Measurements from ENCODE around the gene TMEM95. TPM values are rescaled to one million over a fixed set of nuclear protein-coding genes. Genes with fewer than 3 reads are reported as not detected.

The TMEM95 gene
- total RNA-seq, 3 donors from 2014 or later = not detected

DNA sequence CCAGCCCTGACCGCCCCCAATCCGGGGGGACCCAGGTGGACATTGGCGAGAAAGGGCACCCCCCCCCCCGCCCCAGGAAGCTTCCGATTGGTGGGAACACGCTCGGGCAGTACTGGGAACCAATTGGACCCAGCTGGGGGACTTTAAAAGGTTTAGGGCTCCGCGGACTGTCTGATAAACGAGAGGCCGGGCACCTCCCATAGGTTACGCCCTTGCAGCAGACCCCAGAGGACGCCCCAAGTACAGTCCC is 48.7 kb downstream of the TMEM95 start:
- DNase-seq (ENCODE audit: low spot score in 2 of 2) = no peak
- Histone ChIP-seq H3K27ac (peak overlapping the region; percentile 84 to 92), H3K4me3 (peak overlapping the region; percentile 57 to 89 (median 80)), H3K9me3 (no peaks in the 10 kb centered on the region), H3K4me1 (peaks cover 4 to 8% of the 10 kb centered on the region in 2 donors), H3K27me3 (no peaks in the 10 kb centered on the region), H3K36me3 (no peaks in the 10 kb centered on the region)
- intact Hi-C loops (cut with DNase I; ENCODE audit: low total_unique reads) = no loop called here
- TF ChIP-seq, protein P1, sequence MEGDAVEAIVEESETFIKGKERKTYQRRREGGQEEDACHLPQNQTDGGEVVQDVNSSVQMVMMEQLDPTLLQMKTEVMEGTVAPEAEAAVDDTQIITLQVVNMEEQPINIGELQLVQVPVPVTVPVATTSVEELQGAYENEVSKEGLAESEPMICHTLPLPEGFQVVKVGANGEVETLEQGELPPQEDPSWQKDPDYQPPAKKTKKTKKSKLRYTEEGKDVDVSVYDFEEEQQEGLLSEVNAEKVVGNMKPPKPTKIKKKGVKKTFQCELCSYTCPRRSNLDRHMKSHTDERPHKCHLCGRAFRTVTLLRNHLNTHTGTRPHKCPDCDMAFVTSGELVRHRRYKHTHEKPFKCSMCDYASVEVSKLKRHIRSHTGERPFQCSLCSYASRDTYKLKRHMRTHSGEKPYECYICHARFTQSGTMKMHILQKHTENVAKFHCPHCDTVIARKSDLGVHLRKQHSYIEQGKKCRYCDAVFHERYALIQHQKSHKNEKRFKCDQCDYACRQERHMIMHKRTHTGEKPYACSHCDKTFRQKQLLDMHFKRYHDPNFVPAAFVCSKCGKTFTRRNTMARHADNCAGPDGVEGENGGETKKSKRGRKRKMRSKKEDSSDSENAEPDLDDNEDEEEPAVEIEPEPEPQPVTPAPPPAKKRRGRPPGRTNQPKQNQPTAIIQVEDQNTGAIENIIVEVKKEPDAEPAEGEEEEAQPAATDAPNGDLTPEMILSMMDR (IDR thresholded peaks at IDR 0.05) = peak in 1 of 3 donors; percentile 27
- TF ChIP-seq POLR2A (IDR thresholded peaks at IDR 0.05) = no peak

DNA sequence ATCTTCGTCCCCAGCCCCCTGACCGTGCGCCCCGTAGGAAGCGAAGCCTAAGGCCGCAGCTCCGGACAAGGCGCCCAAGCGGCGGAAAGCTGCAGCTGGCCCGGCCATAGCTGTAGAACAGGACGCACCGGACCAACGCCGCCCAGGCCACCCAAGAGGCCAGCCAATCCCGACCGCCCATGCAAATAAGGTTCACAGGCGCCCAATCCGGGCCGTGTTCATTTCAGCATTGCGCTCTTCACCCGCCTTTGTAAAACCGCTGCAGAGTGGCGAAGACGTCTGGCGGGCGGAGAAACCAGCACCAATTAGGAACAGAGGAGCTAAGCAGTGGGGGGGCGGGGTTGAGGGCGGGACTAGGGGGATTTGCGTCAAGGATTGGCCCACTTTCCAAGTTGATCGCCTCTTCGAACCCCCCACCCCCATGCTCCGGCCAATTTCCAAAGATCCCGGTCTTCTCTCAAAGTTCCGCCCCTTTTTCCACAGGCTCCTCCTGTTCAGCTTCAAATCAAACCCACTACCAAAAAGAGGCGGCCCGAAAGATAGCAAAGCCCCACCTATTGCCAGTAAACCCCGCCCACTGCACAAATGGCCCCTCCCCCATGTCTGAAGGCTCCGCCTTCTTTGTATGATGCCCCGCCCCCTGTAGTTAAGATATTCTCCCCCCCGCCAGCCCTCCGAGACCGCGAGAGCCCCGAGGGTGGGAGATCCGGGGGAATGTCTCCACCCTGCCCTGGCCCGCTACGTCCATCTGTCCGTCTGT is 49.2 kb downstream of the TMEM95 start, which contains the start of gene TMEM256:
Gene TMEM256, minus strand, starts transcription at position 121 of the 760 bp plus-strand sequence. Its CDS starts 13 bp downstream, at position 108.
- H3K36me3 ChIP-seq = no peaks in the 10 kb centered on the region
- peaks cover 4 to 8% of the 10 kb centered on the region in 2 donors for H3K4me1 ChIP-seq
- H3K27me3 ChIP-seq = no peaks in the 10 kb centered on the region
- H3K4me3 ChIP-seq = peak within 1 kb of the TSS; percentile 57 to 89 (median 80)
- TF ChIP-seq POLR2A (IDR thresholded peaks at IDR 0.05) = peak; percentile 79
- TF ChIP-seq POLR2AphosphoS5 (IDR thresholded peaks at IDR 0.05) = peak; percentile 78 to 87 (median 84)
- TF ChIP-seq, protein P1 (IDR thresholded peaks at IDR 0.05) = peak in 1 of 3 donors; percentile 32
- H3K9me3 ChIP-seq = no peaks in the 10 kb centered on the region
- H3K27ac ChIP-seq = peak within 1 kb of the TSS; percentile 92 to 95
- intact Hi-C loops (cut with DNase I; ENCODE audit: low total_unique reads) = no loop called here
- peak; percentile 99 for DNase-seq (ENCODE audit: low spot score in 2 of 2)

DNA sequence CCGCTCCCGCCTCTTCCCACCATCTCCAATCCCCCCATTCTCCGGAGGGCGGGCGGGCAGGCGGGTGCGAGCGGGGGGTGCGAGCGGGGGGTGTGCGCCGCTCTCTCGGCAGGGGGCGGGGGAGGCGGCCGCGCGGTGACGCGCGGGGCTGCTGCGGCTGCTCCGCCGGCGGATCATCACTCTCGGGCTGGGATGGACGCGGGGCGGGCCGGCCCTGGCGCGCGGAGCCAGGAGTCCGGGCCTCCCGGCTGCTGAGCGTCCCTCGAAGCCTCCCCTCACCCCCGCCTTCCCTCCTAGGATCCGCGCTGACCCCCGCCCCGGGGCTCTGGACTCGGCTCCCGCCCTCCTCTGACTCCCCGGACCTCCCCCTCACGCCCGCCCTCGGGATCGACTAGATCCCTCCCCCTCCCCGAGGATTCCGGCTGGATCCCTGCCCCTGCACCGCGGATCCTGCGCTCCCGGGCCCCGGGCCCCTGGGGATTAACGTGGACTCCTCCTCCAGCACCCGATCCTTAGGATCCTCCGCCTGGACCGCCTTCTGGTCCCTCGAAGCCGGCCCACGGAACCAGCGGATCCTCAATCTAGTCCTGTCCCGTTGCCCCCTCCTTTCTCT is 49.9 kb downstream of the TMEM95 start:
- no peak for TF ChIP-seq POLR2A (IDR thresholded peaks at IDR 0.05)
- TF ChIP-seq, protein P1 (IDR thresholded peaks at IDR 0.05) = no peak
- no peak for TF ChIP-seq POLR2AphosphoS5 (IDR thresholded peaks at IDR 0.05)
- peaks cover 4 to 8% of the 10 kb centered on the region in 2 donors for H3K4me1 ChIP-seq
- H3K36me3 ChIP-seq = no peaks in the 10 kb centered on the region
- H3K27me3 ChIP-seq = no peaks in the 10 kb centered on the region
- intact Hi-C loops (cut with DNase I; ENCODE audit: low total_unique reads) = no loop called here
- peak; percentile 46 to 74 for DNase-seq (ENCODE audit: low spot score in 2 of 2)
- peak overlapping the region; percentile 92 to 95 for H3K27ac ChIP-seq
- peak overlapping the region; percentile 57 to 89 (median 80) for H3K4me3 ChIP-seq
- H3K9me3 ChIP-seq = no peaks in the 10 kb centered on the region

DNA sequence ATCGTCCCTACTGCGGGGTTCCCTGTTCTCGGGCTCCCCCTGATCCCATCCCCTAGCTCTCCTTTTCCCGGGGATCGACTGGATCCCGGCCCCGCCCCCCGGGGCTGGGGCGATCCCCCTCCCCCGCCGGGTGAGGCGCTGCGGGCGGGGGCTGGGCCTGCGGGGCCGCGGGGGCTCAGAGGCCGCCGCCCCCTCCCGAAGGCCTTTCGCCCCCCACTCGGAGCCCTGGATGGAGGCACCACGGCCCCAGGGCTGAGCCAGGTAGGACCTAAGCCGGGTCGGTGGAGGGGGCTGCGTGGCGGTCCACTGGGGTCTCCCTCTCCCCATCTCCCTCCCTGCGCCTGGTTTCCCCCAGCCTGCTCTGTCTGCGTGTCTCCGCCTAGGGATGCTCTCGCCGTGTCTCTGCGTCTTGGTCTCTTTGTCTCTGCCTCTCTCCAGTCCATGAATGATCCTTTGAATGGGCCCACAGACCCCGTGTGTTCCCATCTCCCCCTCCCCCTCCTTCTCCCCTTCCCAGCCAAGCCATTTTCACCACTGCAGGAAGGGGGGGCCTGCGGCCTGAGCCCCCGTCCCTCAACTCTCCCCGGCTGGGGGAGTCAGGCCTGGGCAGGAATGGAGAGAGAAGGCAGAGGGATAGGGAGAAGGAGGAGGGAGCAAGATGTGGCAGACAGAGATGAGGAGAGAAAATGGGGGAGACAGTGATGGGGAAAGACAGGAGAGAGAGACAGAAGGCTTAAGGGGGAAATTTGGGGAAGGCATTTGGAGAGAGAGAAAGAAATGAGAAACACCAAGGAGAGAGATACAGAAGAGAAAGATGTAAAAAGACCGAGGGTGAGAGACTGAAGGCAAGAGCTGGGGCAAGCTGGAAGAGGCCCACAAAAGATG is 50.6 kb downstream of the TMEM95 start:
- intact Hi-C loops (cut with DNase I; ENCODE audit: low total_unique reads) = no loop called here
- H3K4me1 ChIP-seq = peaks cover 4 to 8% of the 10 kb centered on the region in 2 donors
- peak overlapping the region; percentile 57 to 89 (median 80) for H3K4me3 ChIP-seq
- no peaks in the 10 kb centered on the region for H3K36me3 ChIP-seq
- TF ChIP-seq POLR2AphosphoS5 (IDR thresholded peaks at IDR 0.05) (no peak), POLR2A (IDR thresholded peaks at IDR 0.05) (no peak)
- TF ChIP-seq, protein P1 (IDR thresholded peaks at IDR 0.05) = no peak
- no peak for DNase-seq (ENCODE audit: low spot score in 2 of 2)
- H3K27ac ChIP-seq = peak overlapping the region; percentile 92 to 95
- no peaks in the 10 kb centered on the region for H3K9me3 ChIP-seq
- H3K27me3 ChIP-seq = no peaks in the 10 kb centered on the region
